Measurements from ENCODE around the gene EML3.
"Not testable (repeated sequence)": the region's sequence is repeated elsewhere in the genome, so short reads cannot be mapped to it uniquely, and the experiment has no call there.

The EML3 gene, protein sequence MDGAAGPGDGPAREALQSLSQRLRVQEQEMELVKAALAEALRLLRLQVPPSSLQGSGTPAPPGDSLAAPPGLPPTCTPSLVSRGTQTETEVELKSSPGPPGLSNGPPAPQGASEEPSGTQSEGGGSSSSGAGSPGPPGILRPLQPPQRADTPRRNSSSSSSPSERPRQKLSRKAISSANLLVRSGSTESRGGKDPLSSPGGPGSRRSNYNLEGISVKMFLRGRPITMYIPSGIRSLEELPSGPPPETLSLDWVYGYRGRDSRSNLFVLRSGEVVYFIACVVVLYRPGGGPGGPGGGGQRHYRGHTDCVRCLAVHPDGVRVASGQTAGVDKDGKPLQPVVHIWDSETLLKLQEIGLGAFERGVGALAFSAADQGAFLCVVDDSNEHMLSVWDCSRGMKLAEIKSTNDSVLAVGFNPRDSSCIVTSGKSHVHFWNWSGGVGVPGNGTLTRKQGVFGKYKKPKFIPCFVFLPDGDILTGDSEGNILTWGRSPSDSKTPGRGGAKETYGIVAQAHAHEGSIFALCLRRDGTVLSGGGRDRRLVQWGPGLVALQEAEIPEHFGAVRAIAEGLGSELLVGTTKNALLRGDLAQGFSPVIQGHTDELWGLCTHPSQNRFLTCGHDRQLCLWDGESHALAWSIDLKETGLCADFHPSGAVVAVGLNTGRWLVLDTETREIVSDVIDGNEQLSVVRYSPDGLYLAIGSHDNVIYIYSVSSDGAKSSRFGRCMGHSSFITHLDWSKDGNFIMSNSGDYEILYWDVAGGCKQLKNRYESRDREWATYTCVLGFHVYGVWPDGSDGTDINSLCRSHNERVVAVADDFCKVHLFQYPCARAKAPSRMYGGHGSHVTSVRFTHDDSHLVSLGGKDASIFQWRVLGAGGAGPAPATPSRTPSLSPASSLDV

DNA sequence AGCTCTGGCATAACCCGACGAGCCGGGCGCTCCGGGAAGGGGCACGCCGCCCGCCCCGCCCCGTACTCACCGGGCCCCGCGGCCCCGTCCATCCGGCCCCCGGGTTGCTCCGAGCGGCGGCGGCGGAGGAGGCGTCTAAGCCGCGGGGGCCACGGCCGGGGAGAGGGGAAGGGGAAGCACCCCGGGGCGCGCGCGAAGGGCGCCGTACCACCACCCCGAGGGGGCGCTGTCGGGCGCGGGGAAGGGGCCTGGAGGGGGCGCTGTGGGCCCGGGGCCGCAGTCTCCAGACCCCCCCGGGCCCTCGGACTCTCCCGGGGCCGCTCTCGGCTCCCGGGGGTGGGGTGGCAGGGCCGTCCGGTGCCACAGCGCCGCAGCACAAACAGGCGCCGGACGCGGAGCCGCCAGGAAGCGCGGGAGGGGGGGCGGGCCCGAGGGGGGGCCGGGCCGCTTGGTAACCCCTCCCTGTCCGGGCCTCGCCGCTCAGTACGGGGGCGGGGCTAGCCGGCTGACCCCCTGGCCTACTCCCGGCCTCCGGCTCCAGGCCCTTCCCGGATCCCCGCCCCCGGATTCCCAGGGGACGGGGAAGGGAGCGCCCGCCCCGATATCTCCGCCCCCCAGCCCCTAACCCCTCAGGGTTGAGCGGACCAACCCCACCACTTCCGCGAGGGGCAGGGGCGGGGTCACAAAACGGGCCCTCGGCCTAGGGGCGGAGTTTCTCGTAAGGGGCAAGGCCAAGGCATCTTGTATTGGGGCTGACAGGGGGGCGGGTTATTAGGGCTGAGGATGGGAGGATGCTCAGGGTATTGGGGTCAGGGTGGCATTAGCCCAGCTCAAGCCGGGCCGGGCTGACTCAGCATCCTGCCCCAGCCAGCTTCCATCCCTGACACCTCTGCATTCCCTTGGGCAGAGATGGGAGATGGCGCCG is at the start of gene EML3, which contains the start of gene ROM1:
Gene EML3 (minus strand): TSS at position 410 of the 925 bp plus-strand sequence. CDS start 318 bp downstream, at position 92.
Gene ROM1 (plus strand): TSS at position 892 of the 925 bp plus-strand sequence. CDS start 25 bp downstream, at position 917.
- DNase-seq: peak in 54 of 56 donors; percentile 41 to 95 (median 80)

DNA sequence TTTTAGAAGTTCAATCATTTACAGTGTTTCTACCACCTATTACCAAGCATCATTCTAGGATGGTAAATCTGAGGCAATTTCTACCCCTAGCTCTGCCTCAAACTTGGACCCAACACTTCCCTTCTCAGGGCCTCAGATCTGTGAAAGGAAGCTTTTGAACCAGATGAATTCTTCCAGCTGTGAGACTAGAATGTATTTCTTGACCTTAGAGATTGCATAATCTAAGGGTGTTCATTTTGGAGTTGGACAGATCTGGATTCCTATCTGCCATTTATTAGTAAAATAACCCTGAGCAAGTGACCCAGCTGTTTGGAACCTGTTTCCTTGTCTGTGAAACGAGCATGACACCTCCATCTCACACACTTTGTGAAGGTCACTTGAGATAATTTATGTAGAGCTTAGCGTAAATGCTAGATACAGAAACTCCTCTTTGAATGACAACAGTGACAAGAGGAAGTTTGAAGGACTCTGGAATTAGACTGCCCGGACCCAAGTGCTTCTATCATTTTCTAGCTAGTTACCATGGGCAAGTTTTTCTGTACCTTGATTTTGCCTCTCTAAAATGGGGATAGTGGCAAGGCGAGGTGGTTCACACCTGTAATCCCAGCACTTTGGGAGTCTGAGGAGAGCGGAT is 44.3 kb upstream of the EML3 start:
- DNase-seq: no peak

DNA sequence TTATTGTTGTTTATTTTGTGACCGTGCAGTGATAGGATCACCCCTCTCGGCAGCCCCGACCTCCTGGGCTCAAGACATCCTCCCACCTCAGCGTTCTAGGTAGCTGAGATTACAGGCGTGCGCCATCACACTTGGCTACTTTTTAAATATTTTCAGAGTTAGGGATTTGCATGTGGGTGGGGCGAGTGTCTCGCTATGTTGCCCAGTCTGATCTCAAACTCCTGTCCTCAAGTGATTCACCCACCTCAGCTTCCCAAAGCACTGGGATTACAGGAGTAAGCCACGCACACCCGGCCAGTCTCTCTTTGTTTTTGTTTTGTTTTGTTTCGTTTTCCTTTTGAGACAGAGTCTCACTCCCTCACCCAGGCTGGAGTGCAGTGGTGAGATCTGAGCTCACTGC is 41.7 kb upstream of the EML3 start:
- no peak for DNase-seq

DNA sequence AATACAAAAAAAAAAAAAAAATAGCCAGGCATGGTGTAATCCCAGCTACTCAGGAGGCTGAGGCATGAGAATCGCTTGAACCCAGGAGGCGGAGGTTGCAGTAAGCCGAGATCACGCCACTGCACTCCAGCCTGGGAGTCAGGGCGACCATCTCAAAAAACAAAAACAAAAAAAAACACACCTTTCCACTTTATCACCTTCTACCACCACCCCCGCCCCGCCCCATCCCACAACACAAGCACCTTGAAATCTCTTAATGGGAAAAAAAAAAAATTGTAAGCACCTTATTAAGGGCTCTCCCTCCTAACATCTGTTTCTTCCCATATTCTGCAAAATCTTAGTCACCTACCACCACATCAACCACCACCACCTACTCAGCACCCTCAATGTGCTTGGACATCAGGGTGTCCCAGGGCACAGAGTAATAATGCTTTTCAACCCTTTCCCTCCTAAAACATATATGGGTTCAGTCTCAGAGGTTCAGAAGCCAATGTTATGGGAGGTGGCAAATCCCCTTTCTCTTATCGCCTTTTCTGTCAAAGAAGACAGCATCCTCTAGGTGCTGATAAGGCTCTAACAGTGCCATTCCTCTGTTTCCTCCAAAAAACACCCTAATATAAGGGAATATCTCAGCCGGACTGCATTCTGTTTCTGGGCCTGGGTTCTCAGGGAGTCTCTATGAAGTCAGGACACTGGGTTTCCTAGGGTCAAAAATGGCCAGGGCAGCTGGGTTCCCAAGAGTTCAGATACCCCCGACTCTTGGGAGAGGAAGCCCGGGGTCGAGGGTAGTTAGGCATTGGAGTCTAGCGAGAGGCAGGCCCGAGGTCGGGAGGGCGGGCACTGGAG is 39.8 kb upstream of the EML3 start:
- DNase-seq: peak in 2 of 56 donors; percentile 43 to 53

DNA sequence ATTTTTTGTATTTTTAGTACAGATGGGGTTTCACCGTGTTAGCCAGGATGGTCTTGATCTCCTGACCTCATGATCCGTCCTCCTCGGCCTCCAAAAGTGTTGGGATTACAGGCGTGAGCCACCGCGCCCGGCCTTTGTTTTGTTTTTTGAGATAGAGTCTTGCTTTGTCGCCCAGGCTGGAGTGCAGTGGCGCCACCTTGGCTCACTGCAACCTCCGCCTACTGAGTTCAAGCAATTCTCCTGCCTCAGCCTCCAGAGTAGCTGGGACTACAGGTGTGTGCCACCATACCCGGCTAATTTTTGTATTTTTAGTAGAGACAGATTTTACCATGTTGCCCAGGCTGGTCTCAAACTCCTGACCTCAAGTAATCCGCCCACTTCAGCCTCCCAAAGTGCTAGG is 37.7 kb upstream of the EML3 start:
- DNase-seq: not testable (repeated sequence)

DNA sequence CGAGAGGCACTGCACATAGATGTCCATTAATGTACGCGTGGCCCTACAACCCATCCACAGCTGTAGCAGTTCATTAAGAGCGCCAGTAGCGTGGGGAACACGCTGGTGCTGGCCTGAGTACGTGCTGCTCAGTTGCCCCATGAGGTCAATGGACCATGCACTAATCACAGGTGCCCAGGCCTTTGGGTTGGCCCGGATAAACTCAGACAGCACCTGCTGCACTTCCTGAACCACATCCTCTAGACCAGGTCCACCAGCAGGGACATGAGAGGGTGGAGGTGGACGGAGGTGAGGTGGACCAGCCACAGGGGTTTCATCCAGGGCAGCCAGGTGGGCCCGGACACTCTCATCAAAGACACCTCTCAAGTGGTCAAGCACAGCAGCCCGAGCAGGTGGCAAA is 36.9 kb upstream of the EML3 start:
- DNase-seq: no peak

DNA sequence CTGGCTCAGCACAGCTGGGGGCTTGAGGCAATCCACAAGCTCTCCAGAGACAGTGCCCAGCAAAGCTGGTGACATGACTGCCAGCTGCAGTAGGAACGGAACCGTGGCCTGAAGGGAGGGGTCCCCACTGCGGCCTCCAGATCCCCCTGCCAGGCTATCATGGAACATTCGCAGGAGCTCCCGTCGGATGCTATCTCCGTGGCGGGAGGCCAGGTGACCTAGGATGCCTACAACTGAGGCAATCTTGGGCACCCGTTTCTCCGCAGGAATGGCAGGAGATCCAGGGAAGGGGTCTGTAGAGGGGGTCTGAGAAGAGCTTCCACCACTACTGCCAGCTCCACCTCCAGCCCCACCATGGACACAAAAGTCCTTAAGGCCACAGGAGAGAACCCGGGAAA is 36.4 kb upstream of the EML3 start:
- no peak for DNase-seq

DNA sequence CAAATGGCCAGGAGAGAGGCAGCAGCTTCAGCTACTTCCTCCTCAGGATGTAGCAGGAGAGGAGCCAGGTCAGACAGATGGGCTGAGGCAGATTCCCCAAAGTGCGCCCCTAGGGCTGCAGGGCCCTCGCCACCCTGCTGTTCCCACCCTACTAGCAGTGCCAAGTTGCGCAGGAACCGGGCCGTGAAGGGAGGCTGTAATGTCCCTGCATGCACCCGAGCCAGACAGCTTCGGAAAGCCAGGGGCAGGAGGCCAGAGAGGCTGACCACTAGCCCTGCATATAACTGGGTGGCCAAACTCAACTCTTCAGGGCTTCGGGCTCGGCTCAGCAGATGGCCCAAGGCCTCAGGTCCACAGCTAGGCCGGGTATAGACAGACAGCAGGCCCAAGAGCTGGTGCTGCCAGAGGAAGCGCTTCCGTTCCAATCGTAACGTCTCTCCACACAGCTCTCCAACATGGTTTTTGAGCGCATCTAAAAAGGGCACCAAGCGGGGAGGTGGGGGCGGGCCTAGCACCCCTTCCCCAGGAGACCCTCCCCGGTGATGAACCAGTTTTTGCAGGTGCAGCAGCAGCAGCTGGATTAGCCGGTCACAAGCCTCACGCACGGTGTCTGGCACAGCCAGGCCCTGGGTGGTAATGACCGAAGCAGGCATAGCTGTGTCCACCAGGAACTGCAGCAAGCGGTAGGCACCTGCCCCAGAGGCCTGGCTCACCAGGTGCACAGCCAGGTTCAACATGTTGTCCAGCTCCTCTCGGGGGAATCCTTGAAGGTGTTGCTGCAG is 35.8 kb upstream of the EML3 start:
- DNase-seq: no peak

DNA sequence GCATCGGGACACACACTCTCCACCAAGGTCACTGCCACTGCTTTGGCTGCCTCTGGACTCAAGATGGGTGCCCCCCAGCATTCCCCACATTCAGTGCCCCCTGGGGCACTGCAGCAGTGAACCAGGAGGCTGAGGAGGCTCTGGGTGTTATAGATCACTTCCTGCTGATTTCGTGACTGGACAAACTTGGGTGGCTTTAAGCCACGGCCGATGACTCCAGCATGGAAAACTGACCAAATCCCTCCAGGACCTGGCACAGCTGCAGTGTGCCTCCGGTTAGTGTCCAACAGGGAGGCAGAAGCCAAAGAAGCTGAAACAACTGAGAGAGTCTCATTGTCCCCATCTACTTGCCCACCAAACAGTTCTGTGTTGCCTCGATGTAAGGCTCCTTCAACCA is 35.0 kb upstream of the EML3 start:
- DNase-seq: no peak

DNA sequence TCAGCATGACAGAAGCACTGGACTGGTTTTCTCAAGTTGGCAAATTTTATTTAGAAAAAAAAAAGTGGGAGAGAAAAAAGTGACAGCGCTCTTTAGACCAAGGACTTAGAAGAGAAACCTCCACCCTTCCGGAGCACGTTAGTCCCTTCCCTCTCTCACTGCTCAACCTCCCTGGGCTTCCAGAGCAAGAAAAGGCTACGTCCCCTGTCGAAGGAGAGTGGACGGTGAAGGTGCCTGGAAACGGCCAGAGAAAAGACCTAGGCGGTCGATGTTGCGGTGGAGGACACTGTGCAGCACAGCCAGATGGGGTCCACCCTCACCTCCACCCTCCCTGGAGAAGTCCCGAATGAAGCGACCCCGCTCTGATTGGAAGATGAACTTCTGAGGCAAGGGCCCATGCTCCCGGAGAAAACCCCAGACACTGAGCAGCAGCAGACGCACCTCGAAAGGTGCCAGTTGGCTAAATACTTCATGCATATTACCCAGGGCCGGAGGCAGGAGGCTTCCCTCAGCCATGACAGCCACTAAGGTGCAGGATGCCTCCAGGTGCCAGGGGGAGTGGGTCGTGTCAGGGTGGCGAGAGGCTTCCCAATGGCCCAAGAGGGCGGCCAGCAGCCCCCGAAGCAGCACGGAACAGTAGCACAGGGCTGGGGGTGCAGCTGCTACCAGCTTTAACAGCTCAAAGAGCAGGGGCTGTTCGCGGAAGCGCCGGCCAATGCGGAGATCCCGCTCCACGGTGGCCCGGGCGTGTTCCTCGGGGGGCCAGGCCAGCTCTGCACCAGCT is 34.4 kb upstream of the EML3 start:
- peak in 1 of 56 donors; percentile 55 for DNase-seq

DNA sequence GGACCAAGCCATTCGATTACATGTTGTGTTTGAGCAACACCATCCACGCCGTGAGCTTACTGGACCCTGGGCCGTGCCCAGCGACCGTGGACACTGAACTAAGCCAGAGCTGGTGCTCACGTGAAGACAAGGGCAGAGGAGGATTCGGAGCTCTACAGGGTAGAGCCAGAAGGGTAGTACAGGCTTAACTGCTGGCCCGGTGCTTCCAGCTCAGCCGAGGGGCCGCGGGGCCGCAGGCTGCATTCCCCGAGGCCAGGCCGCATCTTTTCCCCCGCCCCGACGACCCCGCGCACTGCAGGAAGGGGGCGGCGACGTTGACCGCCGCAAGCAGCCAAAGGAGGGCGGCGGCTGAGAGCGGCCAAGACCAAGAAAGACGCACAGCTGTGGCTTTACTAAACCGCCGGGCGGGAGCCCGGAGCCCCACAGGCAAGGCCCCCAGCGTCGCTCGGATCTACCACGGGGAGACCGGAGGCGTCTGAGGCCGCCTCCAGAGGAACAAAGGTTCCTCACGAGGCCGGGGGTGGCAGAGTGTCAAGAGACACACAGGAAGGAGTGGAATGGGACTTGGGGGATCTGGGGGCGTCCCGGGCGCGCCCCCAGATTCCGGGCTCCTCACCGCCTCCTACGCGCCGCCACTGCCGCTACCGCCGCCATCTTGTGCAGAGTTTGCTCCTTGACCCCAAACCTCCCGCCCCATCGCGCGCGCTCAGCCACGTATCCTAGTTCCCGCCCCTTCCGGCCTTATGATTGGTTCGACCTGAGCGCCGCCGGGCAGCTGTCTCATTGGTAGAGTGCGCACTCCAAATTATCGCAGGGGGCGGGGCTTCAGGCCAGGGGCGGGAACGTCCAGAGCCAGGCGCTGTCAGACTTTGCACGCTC is 33.6 kb upstream of the EML3 start, which contains the start of gene GANAB:
Gene GANAB (minus strand): TSS at position 668 of the 879 bp plus-strand sequence. CDS start 14 bp downstream, at position 654.
- DNase-seq: peak; percentile 62 to 99 (median 97)

DNA sequence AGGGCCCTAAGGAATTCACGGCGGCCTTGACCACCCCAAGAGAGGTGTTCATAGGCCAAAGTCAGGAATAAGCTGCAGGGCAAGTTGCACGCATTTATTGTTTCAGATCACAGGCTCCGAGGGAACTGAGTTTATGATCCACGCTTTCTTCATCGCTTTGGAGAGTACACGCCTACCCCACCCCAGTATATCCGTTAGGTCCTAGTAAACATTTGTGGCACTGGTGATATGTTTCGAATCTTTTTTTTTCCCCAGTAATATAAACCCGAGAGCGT is 33.0 kb upstream of the EML3 start:
- DNase-seq: no peak

DNA sequence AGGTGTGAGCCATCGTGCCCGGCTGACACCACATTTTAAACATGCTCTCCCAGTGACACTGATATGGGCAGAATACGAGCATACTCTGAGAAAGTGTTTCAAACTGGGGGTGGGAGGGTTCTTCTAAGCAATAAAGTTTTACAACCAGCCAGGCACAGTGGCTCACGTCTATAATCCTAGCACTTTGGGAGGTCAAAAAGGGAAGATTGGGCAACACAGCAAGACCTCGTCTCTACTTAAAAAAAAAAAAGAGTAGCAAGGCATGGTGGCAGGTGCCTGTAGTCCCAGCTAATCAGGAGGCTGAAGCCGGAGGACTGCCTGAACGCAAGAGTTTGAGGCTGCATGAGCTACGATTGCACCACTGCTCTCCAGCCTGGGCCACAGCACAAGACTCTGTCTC is 31.6 kb upstream of the EML3 start:
- DNase-seq: no peak

DNA sequence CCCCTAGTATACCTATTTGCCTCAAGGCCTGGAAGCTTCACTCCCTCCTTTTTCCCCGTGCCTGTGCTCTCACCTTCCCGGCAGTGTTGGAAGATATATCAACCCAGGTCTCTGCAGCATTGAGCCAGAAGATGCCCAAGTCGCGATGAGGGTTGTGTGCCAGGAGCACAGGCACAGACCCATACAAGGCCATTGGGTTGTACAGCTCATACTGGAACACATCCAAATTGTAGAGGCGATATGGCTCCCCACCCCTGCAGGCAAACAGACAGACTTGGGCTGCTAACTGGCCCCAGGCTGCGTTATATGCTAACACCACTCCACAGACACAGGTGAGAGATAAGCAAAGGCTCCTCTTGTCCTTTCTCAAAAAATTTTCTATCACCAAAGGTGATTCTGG is 19.9 kb upstream of the EML3 start:
- DNase-seq: no peak

DNA sequence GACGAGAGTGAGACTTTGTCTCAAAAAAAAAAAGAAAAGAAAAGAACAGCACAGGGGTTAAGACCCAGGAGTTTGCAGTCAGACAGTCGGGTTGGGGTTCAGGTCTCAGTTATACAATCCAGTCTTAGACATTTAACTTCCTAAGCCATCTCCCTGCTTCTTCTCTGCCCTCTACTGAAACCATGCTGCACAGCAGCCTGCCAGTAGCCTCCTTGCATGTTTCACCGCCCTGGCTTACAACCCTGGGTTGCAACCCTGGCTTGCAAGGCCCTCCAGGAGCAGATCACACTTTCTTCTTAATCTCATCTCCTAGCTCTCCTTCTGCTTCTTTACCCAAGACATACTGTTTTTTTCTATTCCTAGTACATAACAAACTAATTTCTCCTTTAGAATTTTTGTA is 15.1 kb upstream of the EML3 start:
- DNase-seq: no peak

DNA sequence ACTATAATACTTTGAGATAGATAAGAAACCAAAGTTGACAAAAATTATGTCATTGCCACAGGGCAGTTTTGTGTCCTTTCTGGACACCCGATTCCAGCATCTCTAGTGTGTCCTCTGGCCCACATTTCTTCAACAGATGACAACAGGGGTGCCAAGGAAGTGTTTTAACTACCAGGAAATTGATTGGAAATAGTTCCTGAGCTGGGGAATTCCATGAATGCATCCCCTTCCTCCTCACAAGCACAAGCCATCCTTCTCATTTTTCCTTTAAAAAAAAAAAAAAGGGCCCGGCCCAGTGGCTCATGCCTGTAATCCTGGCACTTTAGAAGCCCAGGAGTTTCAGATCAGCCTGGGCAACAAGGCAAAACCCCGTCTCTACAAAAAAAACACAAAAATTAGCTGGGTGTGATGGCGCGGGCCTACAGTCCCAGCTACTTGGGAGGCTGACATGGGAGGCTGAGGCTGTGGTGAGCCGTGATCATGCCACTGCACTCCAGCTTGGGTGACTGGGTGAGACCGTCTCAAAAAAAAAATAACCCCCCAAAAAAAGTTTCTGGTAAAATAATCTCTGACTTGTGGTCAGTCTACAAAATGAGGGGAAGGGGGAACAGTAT is 10.0 kb upstream of the EML3 start:
- no peak for DNase-seq
